GM19438 (cell line): ENCODE data around the gene OXSR1.
"Not testable (repeated sequence)": the region's sequence is repeated elsewhere in the genome, so short reads cannot be mapped to it uniquely, and the experiment has no call there.

Source experiments
- ATAC-seq: cut with Tn5 transposase; IDR thresholded peaks from one replicate; pipeline ENCODE4 v1.9.1; 2021; ENCODE audit warnings: low read depth; ENCODE audit not compliant: unreplicated experiment

OXSR1 gene

DNA sequence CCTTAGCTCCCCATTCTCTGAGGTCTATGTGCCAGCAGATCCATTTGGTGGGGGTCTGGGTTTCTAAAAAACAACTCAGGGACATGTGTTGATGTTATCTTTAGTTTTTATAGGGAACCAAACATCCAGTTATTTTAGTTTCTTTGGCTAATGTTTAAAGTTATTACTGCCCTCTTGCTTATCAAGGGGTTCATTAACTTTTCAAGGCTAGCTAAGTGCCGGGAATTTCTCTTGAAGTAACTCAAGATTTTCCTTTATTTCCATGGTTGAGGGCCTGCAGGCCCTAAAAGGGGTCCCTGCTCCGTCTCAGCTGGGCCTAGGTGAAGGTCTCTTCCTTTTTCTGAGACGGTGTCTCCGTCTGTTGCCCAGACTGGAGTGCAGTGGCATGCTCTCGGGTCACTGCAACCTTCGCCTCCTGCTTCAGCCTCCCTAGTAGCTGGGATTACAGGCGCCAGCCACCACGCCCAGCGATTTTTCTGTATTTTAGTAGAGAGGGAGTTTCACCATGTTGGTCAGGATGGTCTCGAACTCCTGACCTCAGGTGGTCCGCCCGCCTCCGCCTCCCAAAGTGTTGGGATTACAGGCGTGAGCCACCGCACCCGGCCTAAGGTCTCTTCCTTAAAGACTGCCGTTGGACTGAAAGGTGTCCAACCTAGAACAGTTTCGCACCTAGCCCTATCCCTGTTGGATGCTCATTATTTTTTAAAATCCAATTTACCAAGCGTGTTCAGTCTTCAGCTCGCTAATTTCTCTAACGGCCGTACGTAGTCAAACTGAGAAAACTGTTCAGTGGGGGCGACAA is 1.3 kb upstream of the OXSR1 start:
- no peak for ATAC-seq

DNA sequence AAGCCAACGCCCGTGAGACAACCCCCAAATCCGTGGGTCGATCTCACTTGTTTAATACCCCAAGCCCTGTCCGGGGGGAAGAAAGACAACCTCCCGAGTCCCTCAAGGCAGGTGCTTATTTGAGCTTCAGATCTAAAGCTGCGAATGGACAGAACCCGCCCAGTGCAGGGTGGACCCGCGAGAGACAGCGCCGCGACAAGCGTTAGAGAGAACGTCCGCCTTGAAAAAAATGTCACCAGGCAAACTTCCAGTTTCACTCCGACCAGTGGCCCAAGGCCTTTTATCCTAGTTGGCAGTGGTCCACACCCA is 740 bp upstream of the OXSR1 start:
- ATAC-seq: no peak

DNA sequence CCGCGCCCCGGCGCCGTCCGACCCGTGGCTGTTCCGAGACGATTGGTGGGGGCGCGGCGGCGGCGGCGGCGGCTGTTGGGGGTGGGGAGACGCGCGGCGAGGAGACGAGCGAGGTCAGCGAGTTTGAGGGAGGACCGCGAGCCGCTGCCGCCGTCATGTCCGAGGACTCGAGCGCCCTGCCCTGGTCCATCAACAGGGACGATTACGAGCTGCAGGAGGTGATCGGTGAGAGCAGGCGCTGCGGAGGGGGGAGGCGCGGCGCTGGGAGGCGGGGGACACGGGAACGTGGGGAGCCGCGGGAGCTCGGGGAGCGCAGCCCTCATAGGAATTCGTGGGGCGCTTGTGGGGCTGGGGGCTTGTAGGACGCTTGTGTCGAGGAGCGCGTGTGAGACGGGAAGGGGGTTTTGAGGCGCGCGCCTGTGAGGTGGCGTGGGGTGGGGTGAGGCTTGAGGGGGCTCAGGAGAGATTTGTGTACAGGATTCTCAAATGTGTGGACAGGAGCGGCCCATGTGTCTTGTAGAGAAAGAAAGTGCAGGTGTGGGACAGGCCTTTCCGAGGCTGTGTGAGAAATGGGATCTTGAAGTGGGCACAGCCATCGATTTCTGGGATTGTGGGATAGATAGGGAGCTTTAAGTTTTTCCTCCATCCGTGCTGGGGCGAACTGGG is 518 bp downstream of the OXSR1 start:
- no peak for ATAC-seq

DNA sequence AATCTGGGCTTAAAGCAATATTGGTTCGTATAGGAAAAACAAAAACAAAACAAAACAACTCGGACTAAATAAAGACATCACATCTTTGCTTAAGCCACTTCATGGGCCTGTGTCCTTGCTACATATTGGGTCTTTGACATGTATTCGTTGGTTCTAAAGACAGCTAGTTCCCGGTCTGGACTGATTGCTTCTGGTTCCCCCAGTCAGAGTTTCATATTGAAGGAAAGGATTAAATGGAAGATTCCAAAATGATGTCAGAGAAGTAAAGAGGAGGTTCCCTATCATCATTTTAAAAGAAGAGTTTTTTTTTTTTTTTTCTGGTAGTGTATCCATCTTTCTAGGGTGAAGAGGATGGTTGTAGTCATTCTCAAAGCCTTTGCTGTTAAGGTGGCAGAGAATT is 2.3 kb downstream of the OXSR1 start:
- no peak for ATAC-seq

DNA sequence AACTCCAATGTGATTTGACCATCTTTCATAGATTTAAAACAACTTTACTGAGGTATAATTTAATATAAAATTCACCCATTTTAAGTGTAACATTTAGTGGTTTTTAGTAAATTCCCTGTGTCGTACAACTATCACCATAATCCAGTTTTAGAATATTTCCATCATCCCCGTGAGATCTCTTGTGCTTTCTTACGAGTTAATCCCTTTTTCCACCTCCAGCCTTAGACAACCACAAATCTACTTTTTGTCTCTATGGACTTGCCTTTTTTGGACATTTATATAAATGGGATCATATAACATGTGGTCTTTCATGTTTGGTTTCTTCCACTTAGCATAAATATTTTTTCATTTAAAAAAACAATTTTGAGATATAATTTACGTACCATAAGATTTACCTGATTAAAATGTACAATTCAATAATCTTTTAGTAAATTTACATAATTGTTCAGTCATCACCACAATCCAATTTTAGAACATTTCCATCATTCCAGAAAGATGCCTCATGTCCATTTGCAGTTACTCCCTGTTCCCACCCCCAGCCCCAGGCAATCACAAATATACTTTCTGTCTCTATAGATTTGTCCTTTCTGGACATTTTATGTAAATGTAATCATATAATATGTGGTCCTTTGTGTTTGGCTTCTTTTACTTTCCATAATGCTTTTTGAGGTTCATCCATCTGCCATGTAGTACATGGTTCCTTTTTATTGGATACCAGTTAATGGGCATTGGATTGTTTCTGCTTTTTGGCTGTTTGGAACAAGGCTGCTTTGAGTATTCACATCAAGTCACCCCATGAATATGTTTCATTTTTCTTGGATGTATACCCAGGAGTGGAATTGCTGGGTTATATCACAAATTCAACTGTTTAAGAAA is 3.1 kb downstream of the OXSR1 start:
- ATAC-seq: no peak

DNA sequence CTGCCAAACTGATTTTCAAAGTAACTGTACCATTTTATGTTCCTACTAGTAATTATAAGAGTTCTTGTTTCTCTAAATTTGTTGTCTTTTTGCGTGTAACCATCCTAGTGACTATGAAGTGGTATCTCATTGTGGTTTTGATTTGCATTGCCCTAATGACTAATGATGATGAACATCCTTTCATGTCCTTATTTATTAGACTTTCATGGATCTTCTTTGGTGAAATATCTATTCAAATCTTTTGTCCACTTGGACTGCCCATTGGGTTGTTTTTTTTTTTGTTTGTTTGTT is 3.6 kb downstream of the OXSR1 start:
- ATAC-seq: no peak

DNA sequence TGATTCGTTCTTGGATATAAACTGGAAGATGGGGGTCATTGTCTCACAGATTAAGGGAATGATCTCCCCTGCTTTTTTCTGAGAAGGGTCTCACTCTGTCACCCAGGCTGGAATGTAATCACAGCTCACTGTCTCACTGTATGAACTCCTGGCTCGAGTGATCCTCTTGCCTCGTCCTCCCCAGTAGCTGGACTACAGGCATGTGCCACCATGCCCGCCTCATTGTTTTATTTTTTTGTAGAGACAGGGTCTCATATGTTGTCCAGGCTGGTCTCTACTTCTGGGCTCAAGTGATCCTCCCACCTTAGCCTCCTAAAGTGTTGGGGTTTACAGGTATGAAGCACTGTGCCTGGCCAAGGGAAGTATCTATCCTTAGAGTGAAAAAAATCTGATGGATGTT is 5.4 kb downstream of the OXSR1 start:
- ATAC-seq: no peak

DNA sequence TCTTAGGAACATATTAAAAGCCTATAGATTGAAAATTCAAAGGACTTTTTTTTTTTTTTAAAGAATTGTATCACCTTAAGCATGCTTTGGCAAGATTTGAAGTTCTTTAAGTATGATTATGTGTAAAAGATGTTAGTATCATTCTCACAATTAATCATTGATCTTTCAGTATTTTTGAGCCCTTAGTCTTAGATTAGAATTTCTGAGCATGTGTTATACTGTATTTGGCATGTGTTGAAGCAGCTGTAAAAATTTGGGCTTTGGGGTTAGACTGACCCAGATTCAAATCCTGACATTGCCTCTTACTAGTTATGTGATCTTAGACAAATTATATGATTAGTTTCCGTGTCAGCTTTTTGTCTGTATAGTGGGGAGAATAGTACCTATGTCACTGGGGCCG is 6.3 kb downstream of the OXSR1 start:
- no peak for ATAC-seq

DNA sequence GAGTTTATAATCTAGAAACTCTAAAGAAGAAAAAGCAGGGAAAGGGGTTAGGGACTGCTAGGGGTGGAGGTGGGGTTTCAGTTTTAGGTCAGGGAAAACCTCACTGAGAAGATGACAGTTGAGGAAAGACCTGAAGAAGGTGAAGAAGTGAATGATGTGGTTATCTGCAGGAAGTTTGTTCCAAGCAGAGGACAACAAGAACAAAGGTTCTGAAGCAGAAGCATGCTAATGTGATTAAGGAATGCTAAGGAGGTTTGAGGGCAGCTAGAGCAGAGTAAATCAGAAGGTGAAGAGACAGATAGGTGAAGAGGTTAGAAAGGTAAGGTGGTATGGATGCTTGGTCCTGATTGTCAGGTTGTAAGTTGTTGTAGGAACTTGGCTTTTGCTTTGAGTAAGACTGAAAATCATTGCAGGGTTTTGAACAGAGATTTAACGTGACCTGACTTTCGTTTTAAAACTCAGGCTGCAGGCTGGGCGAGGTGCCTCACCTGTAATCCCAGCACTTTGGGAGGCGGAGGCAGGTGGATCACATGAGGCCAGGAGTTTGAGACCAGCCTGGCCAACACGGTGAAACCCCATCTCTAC is 8.6 kb downstream of the OXSR1 start:
- peak; percentile 47 for ATAC-seq

DNA sequence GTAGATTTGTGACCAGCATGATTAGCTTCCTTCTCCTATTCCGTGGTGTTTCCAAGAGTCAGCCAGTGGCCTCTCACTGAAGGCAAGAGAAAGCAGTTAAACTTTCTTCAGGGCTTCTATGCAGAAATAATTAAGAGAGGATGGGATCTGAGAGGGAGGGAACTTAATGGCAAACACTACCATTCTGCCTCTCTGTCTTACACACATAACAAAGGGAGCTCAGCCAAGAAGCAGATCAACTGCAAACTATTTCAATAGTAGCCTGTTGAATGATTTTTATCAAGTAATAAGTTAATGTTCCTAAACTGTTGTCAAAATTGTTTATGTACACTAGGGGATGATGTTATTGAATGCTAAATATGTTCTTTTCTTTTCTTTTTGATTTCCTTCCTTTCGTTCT is 11.8 kb downstream of the OXSR1 start:
- no peak for ATAC-seq

DNA sequence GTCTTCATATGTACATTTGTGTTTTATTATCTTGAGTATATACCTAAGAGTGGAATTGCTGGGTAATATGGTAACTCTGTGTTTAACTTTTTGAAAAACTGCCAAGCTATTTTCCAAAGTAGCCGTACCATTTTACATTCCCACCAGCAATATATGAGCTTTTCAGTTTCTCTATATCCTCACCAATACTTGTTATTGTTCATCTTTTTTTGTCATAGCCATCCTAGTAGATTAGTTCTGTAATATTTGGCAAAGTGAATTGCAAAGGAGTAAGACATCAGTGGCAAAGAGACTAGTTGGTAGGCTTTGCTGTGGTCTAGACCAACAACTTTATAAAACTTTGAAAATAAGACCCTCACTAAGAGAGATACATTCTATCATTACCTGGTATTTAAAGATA is 21.4 kb downstream of the OXSR1 start:
- ATAC-seq: no peak

DNA sequence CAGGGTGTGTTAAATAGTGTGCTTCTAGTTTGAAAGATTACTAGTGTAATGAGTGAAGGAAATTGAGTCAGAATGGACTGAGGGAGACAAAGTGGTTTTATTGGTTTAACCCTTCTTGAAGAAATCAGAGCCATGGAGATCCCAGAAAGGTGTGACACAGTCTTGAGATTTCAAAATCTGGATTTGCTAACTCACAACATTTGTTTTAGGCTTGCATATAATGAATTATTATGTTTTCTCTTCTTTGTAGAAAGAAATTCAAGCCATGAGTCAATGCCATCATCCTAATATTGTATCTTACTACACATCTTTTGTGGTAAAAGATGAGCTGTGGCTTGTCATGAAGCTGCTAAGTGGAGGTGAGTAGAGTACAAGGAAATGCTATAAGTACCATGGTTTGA is 25.1 kb downstream of the OXSR1 start:
- ATAC-seq: no peak

DNA sequence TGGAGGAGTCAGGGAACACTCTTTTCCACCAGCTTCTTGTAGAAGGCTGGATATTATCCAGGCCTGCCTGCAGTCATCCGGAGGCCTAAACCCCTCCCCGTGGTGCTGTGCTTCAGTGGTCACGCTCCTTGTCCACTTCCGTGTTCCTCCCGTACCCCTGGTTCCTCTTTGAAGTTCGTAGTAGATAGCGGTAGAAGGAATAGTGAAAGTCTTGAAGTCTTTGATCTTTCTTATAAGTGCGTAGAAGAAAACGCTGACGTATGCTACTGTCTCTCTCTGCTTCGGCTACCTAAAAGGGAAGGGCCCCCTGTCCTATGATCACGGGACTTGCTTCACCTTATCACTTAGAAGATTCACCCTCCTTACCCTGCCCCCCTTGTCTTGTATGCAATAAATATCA is 37.6 kb downstream of the OXSR1 start:
- not testable (repeated sequence) for ATAC-seq

DNA sequence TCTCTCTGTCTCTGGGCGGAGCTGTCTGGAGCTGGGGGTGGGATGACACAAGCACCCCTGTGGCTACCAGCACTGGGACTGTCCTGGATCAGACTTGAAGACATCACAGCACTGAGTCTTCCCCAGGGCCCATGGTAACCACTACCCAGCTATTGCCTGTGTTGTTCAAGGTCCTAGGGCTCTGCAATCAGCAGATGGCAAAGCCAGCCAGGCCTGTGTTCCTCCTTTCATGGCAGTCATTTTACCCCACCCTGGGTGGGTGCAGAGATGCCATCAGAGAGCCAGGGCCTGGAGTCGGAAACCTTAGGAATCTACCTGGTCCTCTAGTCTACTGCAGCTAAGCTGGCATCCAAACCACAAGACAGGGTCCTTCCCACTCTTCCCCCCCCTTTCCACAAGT is 38.4 kb downstream of the OXSR1 start:
- no peak for ATAC-seq

DNA sequence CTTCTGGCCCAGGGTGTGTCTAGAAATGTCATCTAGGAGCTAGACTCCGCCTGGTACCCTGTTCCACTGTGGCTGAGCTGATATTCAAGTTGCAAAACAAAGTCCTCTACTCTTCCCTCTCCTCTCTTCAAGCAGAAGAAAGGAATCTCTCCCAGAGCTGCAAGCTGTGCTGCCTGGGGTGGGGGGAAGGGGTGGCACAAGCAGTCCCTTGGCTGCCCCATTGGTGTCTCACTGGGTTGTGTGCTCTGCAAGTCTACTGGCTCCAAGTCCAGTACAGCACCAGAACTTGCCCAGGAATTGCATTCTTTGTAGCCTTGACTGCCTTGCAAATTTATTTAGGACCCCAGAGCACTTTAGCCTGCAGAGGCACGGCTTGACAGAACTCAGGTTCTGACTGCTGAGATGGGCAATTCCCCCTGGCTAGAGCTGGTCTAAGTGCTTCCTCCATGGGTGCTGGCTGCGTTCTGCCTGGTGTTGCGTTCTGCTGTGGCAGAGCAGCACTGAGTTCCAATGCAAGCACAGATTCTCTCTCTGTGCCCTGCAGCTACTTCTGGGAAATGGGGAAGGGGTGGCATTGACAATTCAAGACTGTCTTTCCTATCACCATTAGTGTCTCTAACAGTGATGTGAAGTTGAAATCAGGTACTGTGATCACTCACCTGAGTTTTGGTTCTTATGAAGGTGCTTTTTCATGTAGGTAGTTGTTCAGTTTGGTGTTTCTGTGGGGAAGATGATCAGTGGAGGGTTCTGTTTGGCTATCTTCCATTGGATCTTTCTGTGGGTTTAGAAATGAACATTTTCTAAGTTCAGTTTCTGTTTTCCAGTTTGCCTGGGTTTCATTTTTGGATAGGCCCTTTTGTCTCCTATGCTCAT is 39.5 kb downstream of the OXSR1 start:
- no peak for ATAC-seq

DNA sequence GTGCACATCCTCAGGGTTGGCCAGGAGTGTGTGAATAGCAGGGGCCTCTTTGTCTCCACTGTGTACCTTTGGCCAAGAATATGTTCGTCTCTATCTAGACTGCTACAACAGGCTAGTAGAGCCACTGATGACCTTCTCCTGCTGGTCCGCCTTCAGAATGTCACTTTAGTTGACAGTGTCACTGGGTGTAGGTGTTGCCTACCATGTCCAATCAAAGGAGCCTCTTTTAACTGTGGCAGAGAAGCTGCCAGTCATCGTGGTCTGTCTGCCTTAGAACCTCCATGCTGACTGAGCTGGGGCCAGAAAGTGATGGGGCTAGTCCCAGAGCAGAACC is 40.1 kb downstream of the OXSR1 start:
- ATAC-seq: no peak

DNA sequence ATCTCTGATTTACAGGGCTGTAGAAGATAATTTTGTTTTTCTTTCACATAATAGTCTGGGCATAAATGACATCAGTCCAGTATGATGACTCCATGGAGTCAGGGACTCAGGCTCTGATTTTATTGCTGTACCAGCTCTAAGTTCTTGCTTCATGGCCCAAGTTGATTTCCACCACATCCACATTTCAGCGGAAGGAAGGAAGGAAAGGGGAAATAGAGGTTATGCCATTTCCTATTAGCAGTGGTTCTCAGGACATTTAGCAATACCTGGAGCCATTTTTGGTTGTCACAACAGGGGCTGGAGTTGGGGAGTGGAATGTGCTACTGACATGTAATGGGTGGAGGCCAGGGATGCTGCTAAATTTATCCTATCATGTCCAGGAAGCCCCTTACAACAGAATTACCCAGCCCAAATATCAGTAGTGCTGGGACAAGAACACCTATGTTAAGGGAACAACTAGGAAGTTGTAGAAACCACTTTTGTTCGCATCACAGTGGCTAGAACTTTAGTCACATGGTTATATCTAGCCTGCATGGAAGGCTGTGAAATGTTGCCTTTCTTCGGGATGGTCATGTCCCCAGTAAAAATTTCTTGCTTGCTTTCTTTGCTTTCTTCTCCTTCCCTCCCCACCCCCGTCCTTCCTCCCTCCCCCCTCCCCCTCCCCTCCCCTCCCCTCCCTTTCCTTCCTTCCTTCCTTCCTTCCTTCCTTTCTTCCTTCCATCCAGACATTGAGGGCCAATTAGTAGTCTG is 42.1 kb downstream of the OXSR1 start:
- ATAC-seq: no peak

DNA sequence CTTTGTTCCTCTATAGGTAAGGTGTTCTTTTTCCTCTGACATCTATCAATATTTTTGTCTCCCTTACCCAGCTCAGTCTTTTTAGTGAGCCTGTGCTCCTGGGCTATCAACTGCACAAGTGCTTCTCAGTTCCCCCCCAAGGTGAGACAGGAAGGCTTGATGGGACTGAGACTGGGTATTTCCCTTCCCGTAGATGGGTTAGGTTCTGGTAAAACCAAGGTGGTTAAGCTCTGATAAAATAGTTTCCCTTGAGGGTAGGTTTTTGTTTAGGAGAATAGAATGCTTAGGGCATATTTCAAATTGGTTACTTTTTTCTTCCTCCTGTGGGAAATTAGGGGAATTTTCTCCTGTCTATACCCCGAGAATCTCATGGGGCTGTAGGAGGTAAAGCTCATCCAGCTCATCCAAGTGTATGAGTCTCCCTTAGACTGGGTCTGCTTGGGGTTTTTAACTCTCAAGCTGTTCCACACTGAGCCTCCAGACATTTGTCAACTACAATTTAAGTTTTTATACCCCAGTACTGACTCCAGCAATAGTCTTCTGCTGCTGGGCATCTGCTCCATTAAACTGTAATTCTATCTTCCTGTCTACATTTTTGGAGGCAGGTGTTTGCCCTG is 44.9 kb downstream of the OXSR1 start:
- ATAC-seq: peak; percentile 82

DNA sequence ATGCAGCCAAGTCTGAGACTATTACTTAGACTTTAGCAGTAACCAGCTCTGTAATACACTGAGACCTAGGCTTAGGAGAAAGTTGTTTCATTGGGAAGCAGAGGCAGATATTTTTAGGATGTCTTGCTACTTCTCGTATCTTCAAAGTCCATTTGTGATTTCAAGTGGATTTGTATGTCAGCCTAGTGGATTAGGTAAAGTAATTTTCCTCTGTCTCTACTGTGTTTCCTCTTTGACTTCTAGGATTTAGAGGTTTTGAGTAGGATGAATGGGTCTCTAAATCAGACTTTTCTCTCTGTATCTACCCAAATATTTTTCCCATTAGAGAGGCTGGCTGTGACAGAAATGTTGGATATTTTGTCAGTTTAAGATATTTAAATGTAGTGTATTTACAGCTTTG is 46.8 kb downstream of the OXSR1 start:
- ATAC-seq: no peak

DNA sequence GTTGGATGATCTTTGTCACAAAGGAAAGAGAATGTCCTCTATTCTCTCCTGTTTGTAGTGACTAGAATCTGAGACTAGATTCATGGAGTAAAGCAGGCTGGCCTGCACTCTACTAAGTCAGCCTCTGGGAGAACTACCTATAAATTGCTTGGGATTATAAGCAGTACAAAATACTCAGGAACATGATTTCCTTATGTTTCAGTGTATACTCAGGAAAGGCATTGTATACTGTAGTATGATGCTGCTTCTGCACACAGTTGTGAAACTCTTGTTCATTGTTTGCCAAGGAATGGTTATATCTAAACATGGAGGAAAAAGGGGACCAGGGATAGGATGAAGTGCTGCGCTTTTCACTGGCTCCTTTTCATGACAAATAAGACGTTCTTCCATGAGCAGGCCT is 49.2 kb downstream of the OXSR1 start:
- ATAC-seq: no peak
